NCI-H146 (cell line): Measurements from ENCODE around the gene TTLL8.
"Not testable (repeated sequence)": the region's sequence is repeated elsewhere in the genome, so short reads cannot be mapped to it uniquely, and the experiment has no call there.

Experiments
- DNase-seq: peaks from one replicate; lab custom pipeline; 2025; lab: John Stamatoyannopoulos, UW

Gene TTLL8

GRCh38 chr22:50000587-50001387 lies 57.3 kb downstream of the TTLL8 start:
- no peak for DNase-seq

GRCh38 chr22:49999946-50000586 lies 58.0 kb downstream of the TTLL8 start:
- DNase-seq = no peak

- DNase-seq = no peak
These were observed 58.8 kb downstream of the TTLL8 start for GRCh38 chr22:49999063-49999945.

GRCh38 chr22:49998718-49999062 lies 59.4 kb downstream of the TTLL8 start:
- DNase-seq = no peak

- DNase-seq = no peak
These were observed 60.0 kb downstream of the TTLL8 start for GRCh38 chr22:49997932-49998717.

- peak; percentile 28 for DNase-seq
These were observed 60.9 kb downstream of the TTLL8 start for GRCh38 chr22:49997251-49997599.

- no peak for DNase-seq
These were observed 61.4 kb downstream of the TTLL8 start for GRCh38 chr22:49996518-49997250.

GRCh38 chr22:49996119-49996517 lies 62.0 kb downstream of the TTLL8 start:
- no peak for DNase-seq

GRCh38 chr22:49995361-49996118 lies 62.6 kb downstream of the TTLL8 start:
- no peak for DNase-seq

- no peak for DNase-seq
These were observed 63.1 kb downstream of the TTLL8 start for GRCh38 chr22:49995041-49995360.

- DNase-seq = no peak
These were observed 63.6 kb downstream of the TTLL8 start for GRCh38 chr22:49994361-49995040.

- no peak for DNase-seq
These were observed 64.3 kb downstream of the TTLL8 start for GRCh38 chr22:49993649-49994360.

- DNase-seq = peak; percentile 54
These were observed 65.0 kb downstream of the TTLL8 start for GRCh38 chr22:49992921-49993648.

- DNase-seq = no peak
These were observed 66.1 kb downstream of the TTLL8 start for GRCh38 chr22:49991907-49992533.

GRCh38 chr22:49991167-49991566 lies 66.9 kb downstream of the TTLL8 start:
- no peak for DNase-seq

- not testable (repeated sequence) for DNase-seq
These were observed 68.3 kb downstream of the TTLL8 start for GRCh38 chr22:49989826-49990225.

- no peak for DNase-seq
These were observed 71.8 kb downstream of the TTLL8 start for GRCh38 chr22:49986325-49986724.
